K562 (cell line): Measurements from ENCODE around the gene HPS1. TPM values are rescaled to one million over a fixed set of nuclear protein-coding genes. Genes with fewer than 3 reads are reported as not detected.

Experiments used
- ARNT ChIP-seq, 2 experiments: fragments of 450-650 bp; IDR thresholded peaks; 2 replicates each; pipeline ENCODE4 v1.6.1; 2016; ENCODE audit warnings: mild to moderate bottlenecking in 1 of 2
- ATF1 ChIP-seq, 2 experiments: fragments of 450-650 bp in 1 of 2; IDR thresholded peaks; 2 replicates each; pipeline ENCODE4 v1.6.1; 2016; ENCODE audit warnings: missing compliant biosample characterization in 1 of 2, missing genetic modification characterization in 1 of 2
- BCOR ChIP-seq: fragments of 450-650 bp; IDR thresholded peaks from 2 replicates; pipeline ENCODE4 v1.6.1; 2016
- CBX5 ChIP-seq: IDR thresholded peaks from 2 replicates; pipeline ENCODE4 v1.6.1; 2014; ENCODE audit warnings: low read depth, borderline replicate concordance
- CC2D1A ChIP-seq: fragments of 450-650 bp; IDR thresholded peaks from 2 replicates; pipeline ENCODE4 v1.6.1; 2017; ENCODE audit warnings: mild to moderate bottlenecking
- COPS2 ChIP-seq: fragments of 450-650 bp; conservative IDR thresholded peaks from 2 replicates; pipeline ENCODE4 v1.6.1; 2016; ENCODE audit warnings: mild to moderate bottlenecking, moderate library complexity
- EGR1 ChIP-seq: fragments of 450-650 bp; conservative IDR thresholded peaks from 2 replicates; pipeline ENCODE4 v1.6.1; 2017; ENCODE audit warnings: mild to moderate bottlenecking
- ELF2 ChIP-seq: fragments of 250-450 bp; sonication (Bioruptor Pico); IDR thresholded peaks from 2 replicates; pipeline ENCODE4 v1.5.0; 2021; ENCODE audit warnings: mild to moderate bottlenecking
- EP300 ChIP-seq: IDR thresholded peaks from 2 replicates; pipeline ENCODE4 v1.6.1; 2012; ENCODE audit warnings: low read length, improper control_type of control experiment
- EP400 ChIP-seq: fragments of 450-650 bp; IDR thresholded peaks from 2 replicates; pipeline ENCODE4 v1.6.1; 2017; ENCODE audit warnings: antibody characterized with exemption, mild to moderate bottlenecking, moderate library complexity
- FIP1L1 ChIP-seq: fragments of 200-400 bp; formaldehyde crosslinking; IDR thresholded peaks from 2 replicates; pipeline ENCODE4 v1.6.1; 2018; ENCODE audit warnings: mild to moderate bottlenecking, low read depth, low read length; ENCODE audit not compliant: poor library complexity, severe bottlenecking
- FUS ChIP-seq: fragments of 200-400 bp; formaldehyde crosslinking; optimal IDR thresholded peaks from 2 replicates; pipeline ENCODE3; 2017; ENCODE audit warnings: low read depth, low read length
- HDAC1 ChIP-seq, 2 experiments: fragments of 450-650 bp; IDR thresholded peaks; 2 replicates each; pipeline ENCODE4 v1.6.1; 2016 to 2017; ENCODE audit warnings: inconsistent platforms in 1 of 2, mild to moderate bottlenecking in 1 of 2, moderate library complexity in 1 of 2
- KDM5B ChIP-seq: fragments of 200-600 bp; sonication (generic); IDR thresholded peaks from 2 replicates; pipeline ENCODE4 v1.6.1; 2012; ENCODE audit warnings: low read depth, mild to moderate bottlenecking, moderate library complexity, low read length, control low read depth, inconsistent platforms; ENCODE audit not compliant: insufficient replicate concordance
- MIER1 ChIP-seq: fragments of 450-650 bp; IDR thresholded peaks from 2 replicates; pipeline ENCODE4 v1.6.1; 2016; ENCODE audit warnings: antibody characterized with exemption, mild to moderate bottlenecking, low read depth
- NCOA2 ChIP-seq, 2 experiments: fragments of 450-650 bp; IDR thresholded peaks; 2 replicates each; pipeline ENCODE4 v1.6.1; 2018; ENCODE audit warnings: mild to moderate bottlenecking in 2 of 2, moderate library complexity in 1 of 2; ENCODE audit not compliant: partially characterized antibody in 2 of 2
- POLR2A ChIP-seq: fragments of 450-650 bp; conservative IDR thresholded peaks from 2 replicates; pipeline ENCODE4 v1.6.1; 2016
- PURB ChIP-seq: sonication (generic); formaldehyde crosslinking; IDR thresholded peaks from 2 replicates; pipeline ENCODE4 v1.9.0; 2021; ENCODE audit warnings: low read depth, mild to moderate bottlenecking, missing genetic modification reagents
- RBM14 ChIP-seq: fragments of 200-400 bp; formaldehyde crosslinking; IDR thresholded peaks from 2 replicates; pipeline ENCODE4 v1.6.1; 2018; ENCODE audit warnings: low read depth, mild to moderate bottlenecking, low read length, moderate library complexity, borderline replicate concordance; ENCODE audit not compliant: insufficient read depth
- RHOXF2B ChIP-seq: fragments of 250-450 bp; sonication (Bioruptor Pico); conservative IDR thresholded peaks from 2 replicates; pipeline ENCODE4 v1.5.1; 2021
- SMARCC2 ChIP-seq: fragments of 450-650 bp; IDR thresholded peaks from 2 replicates; pipeline ENCODE4 v1.6.1; 2017; ENCODE audit warnings: antibody characterized with exemption, moderate library complexity, mild to moderate bottlenecking, low read depth
- STAT6 ChIP-seq: sonication (generic); formaldehyde crosslinking; IDR thresholded peaks from 2 replicates; pipeline ENCODE4 v1.8.1; 2023; ENCODE audit warnings: mild to moderate bottlenecking, missing genetic modification reagents
- XRCC4 ChIP-seq: IDR thresholded peaks from one replicate; pipeline ENCODE4 v1.6.1; 2011; ENCODE audit not compliant: insufficient read depth, insufficient read length; ENCODE audit errors: extremely low read depth
- ZNF766 ChIP-seq: fragments of 200-800 bp; sonication (Bioruptor generic); conservative IDR thresholded peaks from 2 replicates; pipeline ENCODE4 v1.6.1; 2016; ENCODE audit warnings: missing genetic modification characterization, missing compliant biosample characterization
- polyA plus RNA-seq, 8 experiments: library from polyadenylated mRNA; depleted of rRNA in 4 of 8; stranded (reverse) in 5 of 8; unstranded in 3 of 8; fragments of >200 nt; fragmentation: Nextera tagmentation in 2 of 8; fragmentation: Illumina TruSeq in 1 of 8; extraction: Ambion mirVana in 2 of 8; extraction: Trizol in 1 of 8; gene quantifications; 2 replicates each; pipeline versions ENCODE4 v1.2.1 to v1.2.3, GENCODE V29; 2011 to 2014; ENCODE audit warnings: inconsistent platforms in 1 of 8, missing spikeins in 1 of 8
- total RNA-seq, 7 experiments: library from RNA; depleted of rRNA in 6 of 7; stranded (reverse); fragments of >200 nt in 6 of 7; fragmentation: Illumina TruSeq in 2 of 7; extraction: Trizol in 2 of 7; gene quantifications; 2 replicates each; pipeline versions ENCODE4 v1.2.1 to v1.2.3, GENCODE V29; 2011 to 2021; ENCODE audit warnings: low replicate concordance in 1 of 7
- TF ChIP-seq, protein P1 (sequence below): fragments of 250-450 bp; sonication (Bioruptor Pico); IDR thresholded peaks from 2 replicates; pipeline ENCODE4 v1.4.0; 2020; ENCODE audit warnings: mild to moderate bottlenecking, moderate library complexity, borderline replicate concordance
- TF ChIP-seq, protein P2 (sequence below): fragments of 250-450 bp; sonication (Bioruptor Pico); IDR thresholded peaks from 2 replicates; pipeline ENCODE4 v1.6.1; 2021; ENCODE audit warnings: mild to moderate bottlenecking

Gene HPS1
- total and polyA plus RNA-seq, 9 of the 15 experiments (the other 6 are each of a cell fraction or from before 2014, with no cell fraction given) = 18.1 to 43.6 (median 26.3) TPM

DNA sequence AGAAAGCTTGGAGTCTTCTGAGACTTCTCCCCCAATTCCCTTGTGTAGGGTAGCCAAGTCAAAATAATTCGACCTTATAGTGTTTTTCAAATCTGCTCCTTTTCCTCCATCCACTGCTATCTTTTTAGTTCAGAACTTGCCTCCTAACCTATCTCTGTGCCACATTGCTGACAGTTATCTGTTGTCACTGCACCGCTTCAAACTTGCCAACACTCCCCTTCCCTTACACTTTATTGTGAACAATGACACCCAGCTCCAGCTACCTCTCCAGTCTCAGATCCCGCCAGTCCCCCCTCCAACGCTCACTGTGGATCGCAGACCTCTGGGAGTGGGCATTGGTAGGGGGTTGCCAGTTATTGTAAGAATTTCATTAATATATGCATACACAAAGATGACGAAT is 16.3 kb upstream of the HPS1 start (continued):
- TF ChIP-seq XRCC4 (no peak), POLR2A (no peak), ATF1 (CRISPR knock-in tag; IDR thresholded peaks at IDR 0.05) (no peak), ATF1 (tag; IDR thresholded peaks at IDR 0.05) (no peak), HDAC1 (IDR thresholded peaks at IDR 0.05) (peak in 1 of 2 experiments; percentile 38; a peak in 1 of 4 replicates), NCOA2 (IDR thresholded peaks at IDR 0.05; ENCODE audit: partially characterized antibody in 2 of 2) (no peak), SMARCC2 (peak; percentile 48; the same call in 1 of the 2 replicates), EP300 (peak; percentile 88), ARNT (IDR thresholded peaks at IDR 0.05) (no peak), RHOXF2B (CRISPR knock-in tag) (no peak), ELF2 (CRISPR knock-in tag) (no peak), RBM14 (no peak), EGR1 (no peak), CBX5 (no peak), COPS2 (no peak), PURB (CRISPR knock-in tag) (no peak), MIER1 (no peak), FUS (no peak), CC2D1A (peak; percentile 71; the same call in 1 of the 2 replicates), KDM5B (no peak), ZNF766 (0 out of 2 replicates have a peak, but pooled peaks have one; percentile 36), BCOR (no peak), STAT6 (no peak), EP400 (no peak), FIP1L1 (no peak)
- TF ChIP-seq, protein P1, sequence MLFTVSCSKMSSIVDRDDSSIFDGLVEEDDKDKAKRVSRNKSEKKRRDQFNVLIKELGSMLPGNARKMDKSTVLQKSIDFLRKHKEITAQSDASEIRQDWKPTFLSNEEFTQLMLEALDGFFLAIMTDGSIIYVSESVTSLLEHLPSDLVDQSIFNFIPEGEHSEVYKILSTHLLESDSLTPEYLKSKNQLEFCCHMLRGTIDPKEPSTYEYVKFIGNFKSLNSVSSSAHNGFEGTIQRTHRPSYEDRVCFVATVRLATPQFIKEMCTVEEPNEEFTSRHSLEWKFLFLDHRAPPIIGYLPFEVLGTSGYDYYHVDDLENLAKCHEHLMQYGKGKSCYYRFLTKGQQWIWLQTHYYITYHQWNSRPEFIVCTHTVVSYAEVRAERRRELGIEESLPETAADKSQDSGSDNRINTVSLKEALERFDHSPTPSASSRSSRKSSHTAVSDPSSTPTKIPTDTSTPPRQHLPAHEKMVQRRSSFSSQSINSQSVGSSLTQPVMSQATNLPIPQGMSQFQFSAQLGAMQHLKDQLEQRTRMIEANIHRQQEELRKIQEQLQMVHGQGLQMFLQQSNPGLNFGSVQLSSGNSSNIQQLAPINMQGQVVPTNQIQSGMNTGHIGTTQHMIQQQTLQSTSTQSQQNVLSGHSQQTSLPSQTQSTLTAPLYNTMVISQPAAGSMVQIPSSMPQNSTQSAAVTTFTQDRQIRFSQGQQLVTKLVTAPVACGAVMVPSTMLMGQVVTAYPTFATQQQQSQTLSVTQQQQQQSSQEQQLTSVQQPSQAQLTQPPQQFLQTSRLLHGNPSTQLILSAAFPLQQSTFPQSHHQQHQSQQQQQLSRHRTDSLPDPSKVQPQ (CRISPR knock-in tag) = no peak
- TF ChIP-seq, protein P2, sequence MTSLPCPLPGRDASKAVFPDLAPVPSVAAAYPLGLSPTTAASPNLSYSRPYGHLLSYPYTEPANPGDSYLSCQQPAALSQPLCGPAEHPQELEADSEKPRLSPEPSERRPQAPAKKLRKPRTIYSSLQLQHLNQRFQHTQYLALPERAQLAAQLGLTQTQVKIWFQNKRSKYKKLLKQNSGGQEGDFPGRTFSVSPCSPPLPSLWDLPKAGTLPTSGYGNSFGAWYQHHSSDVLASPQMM = no peak
